ENCODE results near the gene KRTAP2-3.
"Not testable (repeated sequence)": the region's sequence is repeated elsewhere in the genome, so short reads cannot be mapped to it uniquely, and the experiment has no call there.

KRTAP2-3 gene

GRCh38 chr17:41060052-41060604, at the start of gene KRTAP2-3:
KRTAP2-3 (minus strand) TSS chr17:41060114; CDS start chr17:41060050, 64 bp downstream.
- no peaks in the 10 kb centered on the region for H3F3A ChIP-seq (ENCODE audit: insufficient read depth, low read length)
- H3K27ac ChIP-seq (ENCODE audit: low read depth, low read length, poor library complexity, severe bottlenecking), result no peak within 1 kb of the TSS
- H3K4me3 ChIP-seq (ENCODE audit: low read depth, low read length, poor library complexity, severe bottlenecking), result no peak within 1 kb of the TSS
- H3K9me2 ChIP-seq (ENCODE audit: low read depth, low read length), result no peaks in the 10 kb centered on the region
- no peak within 1 kb of the TSS for H3K9ac ChIP-seq (ENCODE audit: low read length)
- TF ChIP-seq CTCF (IDR thresholded peaks at IDR 0.05; ENCODE audit: low read length) (no peak), EZH2 (IDR thresholded peaks at IDR 0.05; ENCODE audit: borderline replicate concordance, low read length) (no peak)
- H3K27me3 ChIP-seq (ENCODE audit: insufficient read depth, low read length), result 0 out of 2 replicates have a peak, but pooled peaks cover 3% of the 10 kb centered on the region
- no peaks in the 10 kb centered on the region for H3K79me2 ChIP-seq (ENCODE audit: insufficient read depth, low read length)
- H3K9me3 ChIP-seq (ENCODE audit: low read length), result no peaks in the 10 kb centered on the region
- no peaks in the 10 kb centered on the region for H3K4me1 ChIP-seq (ENCODE audit: insufficient read depth, low read length, severe bottlenecking)
- no peaks in the 10 kb centered on the region for H3K36me3 ChIP-seq (ENCODE audit: insufficient read depth, low read length)
- H3K4me2 ChIP-seq (ENCODE audit: low read length), result no peak within 1 kb of the TSS
- H2AFZ ChIP-seq (ENCODE audit: low read length), result no peak within 1 kb of the TSS
- H4K20me1 ChIP-seq (ENCODE audit: insufficient read depth, low read length), result no peaks in the 10 kb centered on the region

- not testable (repeated sequence) for H3K9ac ChIP-seq (ENCODE audit: low read length); H4K20me1 ChIP-seq (ENCODE audit: insufficient read depth, low read length); H3K4me3 ChIP-seq (ENCODE audit: low read depth, low read length, poor library complexity, severe bottlenecking); H3K36me3 ChIP-seq (ENCODE audit: insufficient read depth, low read length); H3K79me2 ChIP-seq (ENCODE audit: insufficient read depth, low read length); H3K4me1 ChIP-seq (ENCODE audit: insufficient read depth, low read length, severe bottlenecking); H3K9me2 ChIP-seq (ENCODE audit: low read depth, low read length); H3K9me3 ChIP-seq (ENCODE audit: low read length); H3K27ac ChIP-seq (ENCODE audit: low read depth, low read length, poor library complexity, severe bottlenecking); H2AFZ ChIP-seq (ENCODE audit: low read length); H3K4me2 ChIP-seq (ENCODE audit: low read length); H3K27me3 ChIP-seq (ENCODE audit: insufficient read depth, low read length); H3F3A ChIP-seq (ENCODE audit: insufficient read depth, low read length)
These were observed 48.9 kb upstream of the KRTAP2-3 start for GRCh38 chr17:41108728-41109386.

GRCh38 chr17:41107941-41108450, 48.1 kb upstream of the KRTAP2-3 start:
- Histone ChIP-seq H3K27me3 (ENCODE audit: insufficient read depth, low read length) (no peaks in the 10 kb centered on the region), H4K20me1 (ENCODE audit: insufficient read depth, low read length) (no peaks in the 10 kb centered on the region), H3K4me2 (ENCODE audit: low read length) (no peak overlapping the region), H3K4me3 (ENCODE audit: low read depth, low read length, poor library complexity, severe bottlenecking) (no peak overlapping the region), H3K9ac (ENCODE audit: low read length) (no peak overlapping the region), H3K4me1 (ENCODE audit: insufficient read depth, low read length, severe bottlenecking) (no peaks in the 10 kb centered on the region), H3K9me2 (ENCODE audit: low read depth, low read length) (no peaks in the 10 kb centered on the region), H3F3A (ENCODE audit: insufficient read depth, low read length) (no peaks in the 10 kb centered on the region), H3K79me2 (ENCODE audit: insufficient read depth, low read length) (no peaks in the 10 kb centered on the region), H3K36me3 (ENCODE audit: insufficient read depth, low read length) (no peaks in the 10 kb centered on the region), H3K9me3 (ENCODE audit: low read length) (no peaks in the 10 kb centered on the region), H2AFZ (ENCODE audit: low read length) (no peak overlapping the region), H3K27ac (ENCODE audit: low read depth, low read length, poor library complexity, severe bottlenecking) (no peak overlapping the region)
- TF ChIP-seq CTCF (IDR thresholded peaks at IDR 0.05; ENCODE audit: low read length) (no peak), EZH2 (IDR thresholded peaks at IDR 0.05; ENCODE audit: borderline replicate concordance, low read length) (no peak)

GRCh38 chr17:41105347-41105746, 45.4 kb upstream of the KRTAP2-3 start, which contains the start of gene KRTAP4-9:
KRTAP4-9 (plus strand) TSS chr17:41105389; CDS start chr17:41105389, 0 bp downstream.
- not testable (repeated sequence) for H3K79me2 ChIP-seq (ENCODE audit: insufficient read depth, low read length); H3K27me3 ChIP-seq (ENCODE audit: insufficient read depth, low read length); H3K9me3 ChIP-seq (ENCODE audit: low read length); H3K9ac ChIP-seq (ENCODE audit: low read length); H3K36me3 ChIP-seq (ENCODE audit: insufficient read depth, low read length); H3K4me2 ChIP-seq (ENCODE audit: low read length); H3K9me2 ChIP-seq (ENCODE audit: low read depth, low read length); H3K27ac ChIP-seq (ENCODE audit: low read depth, low read length, poor library complexity, severe bottlenecking); H2AFZ ChIP-seq (ENCODE audit: low read length); H3K4me1 ChIP-seq (ENCODE audit: insufficient read depth, low read length, severe bottlenecking); H3F3A ChIP-seq (ENCODE audit: insufficient read depth, low read length); H4K20me1 ChIP-seq (ENCODE audit: insufficient read depth, low read length); H3K4me3 ChIP-seq (ENCODE audit: low read depth, low read length, poor library complexity, severe bottlenecking)

GRCh38 chr17:41104386-41105038, 44.6 kb upstream of the KRTAP2-3 start:
- H4K20me1 ChIP-seq (ENCODE audit: insufficient read depth, low read length); H3K36me3 ChIP-seq (ENCODE audit: insufficient read depth, low read length); H2AFZ ChIP-seq (ENCODE audit: low read length); H3K27ac ChIP-seq (ENCODE audit: low read depth, low read length, poor library complexity, severe bottlenecking); H3K79me2 ChIP-seq (ENCODE audit: insufficient read depth, low read length); H3K9ac ChIP-seq (ENCODE audit: low read length); H3K4me3 ChIP-seq (ENCODE audit: low read depth, low read length, poor library complexity, severe bottlenecking); H3K4me1 ChIP-seq (ENCODE audit: insufficient read depth, low read length, severe bottlenecking); H3K27me3 ChIP-seq (ENCODE audit: insufficient read depth, low read length); H3F3A ChIP-seq (ENCODE audit: insufficient read depth, low read length); H3K4me2 ChIP-seq (ENCODE audit: low read length); H3K9me2 ChIP-seq (ENCODE audit: low read depth, low read length); H3K9me3 ChIP-seq (ENCODE audit: low read length): not testable (repeated sequence)
